Breast epithelium (tissue), 4 donors: Measurements from ENCODE around the gene MET. TPM values are rescaled to one million over a fixed set of nuclear protein-coding genes. Genes with fewer than 3 reads are reported as not detected.
"Not testable (repeated sequence)": the region's sequence is repeated elsewhere in the genome, so short reads cannot be mapped to it uniquely, and the experiment has no call there.

ENCODE experiments used
- DNase-seq, 2 donors: peaks; one replicate each; pipeline ENCODE4 v3.0.0-alpha.2; 2019; ENCODE audit warnings: low spot score in 2 of 2
- H3K27ac ChIP-seq, 2 donors: fragments of 200-600 bp; sonication (generic) in 1 of 2; one replicate each; pipeline ENCODE4 v1.5.1; 2016 to 2019; ENCODE audit warnings: mild to moderate bottlenecking in 1 of 2
- H3K27me3 ChIP-seq, 2 donors: fragments of 200-600 bp; sonication (generic) in 1 of 2; one replicate each; pipeline versions ENCODE4 v1.5.1 to v1.6.0; 2017 to 2019; ENCODE audit warnings: control low read depth in 1 of 2, mild to moderate bottlenecking in 1 of 2
- H3K36me3 ChIP-seq: fragments of 200-600 bp; one replicate; pipeline ENCODE4 v1.5.1; 2019
- H3K4me1 ChIP-seq, 2 donors: fragments of 200-600 bp; sonication (generic); one replicate each; pipeline ENCODE4 v1.5.1; 2016 to 2019; ENCODE audit warnings: control low read depth in 1 of 2
- H3K4me3 ChIP-seq, 3 donors: fragments of 200-600 bp; sonication (generic); 1 replicate in 2 of 3; 2 replicates in 1 of 3; pipeline ENCODE4 v1.5.1; 2016 to 2019; ENCODE audit warnings: mild to moderate bottlenecking in 3 of 3, moderate library complexity in 2 of 3
- H3K9me3 ChIP-seq, 2 donors: fragments of 200-600 bp; sonication (generic) in 1 of 2; one replicate each; pipeline ENCODE4 v1.5.1; 2016 to 2019; ENCODE audit warnings: control low read depth in 1 of 2
- POLR2A ChIP-seq: fragments of 450-650 bp; IDR thresholded peaks from one replicate; pipeline ENCODE4 v1.6.1; 2016; ENCODE audit warnings: antibody characterized with exemption, mild to moderate bottlenecking, moderate library complexity
- POLR2AphosphoS5 ChIP-seq, 3 donors: sonication (generic); formaldehyde crosslinking; IDR thresholded peaks; one replicate each; pipeline ENCODE4 v1.6.1; 2017; ENCODE audit warnings: antibody characterized with exemption in 3 of 3
- intact Hi-C: fragments of 100-400 bp; cut with DNase I; formaldehyde crosslinking; loops from one replicate; pipeline ENCODE4 v1.15.1; 2023; ENCODE audit warnings: low total_unique reads
- total RNA-seq, 3 donors: library from RNA; depleted of rRNA; stranded (reverse); fragments of >200 nt; gene quantifications; one replicate each; pipeline ENCODE4 v1.1.0, GENCODE V29; 2016
- TF ChIP-seq, protein P1 (sequence below), 3 donors: fragments of 450-650 bp; IDR thresholded peaks; one replicate each; pipeline ENCODE4 v1.5.1; 2016 to 2017; ENCODE audit warnings: antibody characterized with exemption in 3 of 3, mild to moderate bottlenecking in 3 of 3, moderate library complexity in 3 of 3

Gene MET
- total RNA-seq, 3 donors from 2014 or later, result 25.8 to 85.6 (median 40.6) TPM

DNA sequence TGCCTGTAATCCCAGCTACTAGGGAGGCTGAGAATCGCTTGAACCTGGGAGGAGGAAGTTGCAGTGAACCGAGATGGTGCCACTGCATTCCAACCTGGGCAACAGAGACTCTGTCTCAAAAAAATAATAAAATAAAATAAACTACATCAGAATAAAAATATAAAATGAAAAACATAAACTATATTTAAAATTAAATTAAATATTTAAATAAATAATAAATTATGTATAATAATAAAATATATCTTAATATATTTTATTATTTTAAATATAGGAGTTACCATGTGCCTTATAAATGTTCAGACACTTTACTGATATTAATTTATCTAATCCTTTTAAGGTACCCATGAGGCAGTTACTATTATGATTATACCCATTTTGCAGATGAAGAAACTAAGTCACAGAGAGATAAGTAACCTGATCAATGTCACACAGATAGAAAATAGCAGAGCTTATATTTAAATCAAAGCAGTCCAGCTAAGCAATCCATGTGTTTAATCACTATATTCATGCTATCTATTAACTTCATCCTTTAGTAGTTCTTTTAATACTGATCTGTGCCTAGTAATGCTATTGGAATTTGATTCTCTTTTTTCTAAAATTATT lies 30.3 kb upstream of the MET start:
- Histone ChIP-seq H3K4me1 (no peaks in the 10 kb centered on the region), H3K36me3 (no peaks in the 10 kb centered on the region), H3K27me3 (no peaks in the 10 kb centered on the region), H3K27ac (no peak overlapping the region), H3K4me3 (no peak overlapping the region), H3K9me3 (no peaks in the 10 kb centered on the region)
- intact Hi-C loops, result no loop called here
- no peak for DNase-seq
- TF ChIP-seq POLR2AphosphoS5 (IDR thresholded peaks at IDR 0.05) (no peak), POLR2A (no peak)
- TF ChIP-seq, protein P1, sequence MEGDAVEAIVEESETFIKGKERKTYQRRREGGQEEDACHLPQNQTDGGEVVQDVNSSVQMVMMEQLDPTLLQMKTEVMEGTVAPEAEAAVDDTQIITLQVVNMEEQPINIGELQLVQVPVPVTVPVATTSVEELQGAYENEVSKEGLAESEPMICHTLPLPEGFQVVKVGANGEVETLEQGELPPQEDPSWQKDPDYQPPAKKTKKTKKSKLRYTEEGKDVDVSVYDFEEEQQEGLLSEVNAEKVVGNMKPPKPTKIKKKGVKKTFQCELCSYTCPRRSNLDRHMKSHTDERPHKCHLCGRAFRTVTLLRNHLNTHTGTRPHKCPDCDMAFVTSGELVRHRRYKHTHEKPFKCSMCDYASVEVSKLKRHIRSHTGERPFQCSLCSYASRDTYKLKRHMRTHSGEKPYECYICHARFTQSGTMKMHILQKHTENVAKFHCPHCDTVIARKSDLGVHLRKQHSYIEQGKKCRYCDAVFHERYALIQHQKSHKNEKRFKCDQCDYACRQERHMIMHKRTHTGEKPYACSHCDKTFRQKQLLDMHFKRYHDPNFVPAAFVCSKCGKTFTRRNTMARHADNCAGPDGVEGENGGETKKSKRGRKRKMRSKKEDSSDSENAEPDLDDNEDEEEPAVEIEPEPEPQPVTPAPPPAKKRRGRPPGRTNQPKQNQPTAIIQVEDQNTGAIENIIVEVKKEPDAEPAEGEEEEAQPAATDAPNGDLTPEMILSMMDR (IDR thresholded peaks at IDR 0.05), result no peak

GRCh38 chr7:116643148-116643547 lies 28.8 kb upstream of the MET start:
- H3K27me3 ChIP-seq, intact Hi-C loops, DNase-seq, H3K27ac ChIP-seq, H3K36me3 ChIP-seq, H3K4me3 ChIP-seq, H3K9me3 ChIP-seq, H3K4me1 ChIP-seq: not testable (repeated sequence)

DNA sequence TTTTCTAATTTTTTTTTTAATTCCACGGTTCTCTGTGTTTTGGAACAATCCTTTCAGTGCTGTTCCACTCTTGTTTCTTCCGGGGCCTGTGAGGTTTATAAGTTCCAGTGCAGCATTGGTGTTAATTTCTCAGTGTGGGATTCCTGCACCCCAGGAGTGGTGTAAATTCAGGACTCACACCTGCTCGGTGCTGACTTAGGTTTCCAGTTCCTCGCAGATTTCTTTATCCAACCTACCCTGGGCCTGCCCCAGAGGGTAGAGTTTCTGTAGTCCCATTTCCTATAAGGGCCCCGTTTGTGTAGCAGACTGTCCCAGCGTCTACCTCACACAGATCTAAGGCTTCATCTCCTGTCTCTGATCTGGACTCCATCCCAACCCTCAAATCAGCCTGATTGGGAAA lies 27.4 kb upstream of the MET start:
- Histone ChIP-seq H3K27me3 (no peaks in the 10 kb centered on the region), H3K4me3 (no peak overlapping the region), H3K9me3 (no peaks in the 10 kb centered on the region), H3K36me3 (no peaks in the 10 kb centered on the region), H3K27ac (no peak overlapping the region), H3K4me1 (no peaks in the 10 kb centered on the region)
- TF ChIP-seq POLR2A (no peak), POLR2AphosphoS5 (IDR thresholded peaks at IDR 0.05) (no peak)
- TF ChIP-seq, protein P1 (IDR thresholded peaks at IDR 0.05), result no peak
- no peak for DNase-seq
- intact Hi-C loops, result no loop called here

DNA sequence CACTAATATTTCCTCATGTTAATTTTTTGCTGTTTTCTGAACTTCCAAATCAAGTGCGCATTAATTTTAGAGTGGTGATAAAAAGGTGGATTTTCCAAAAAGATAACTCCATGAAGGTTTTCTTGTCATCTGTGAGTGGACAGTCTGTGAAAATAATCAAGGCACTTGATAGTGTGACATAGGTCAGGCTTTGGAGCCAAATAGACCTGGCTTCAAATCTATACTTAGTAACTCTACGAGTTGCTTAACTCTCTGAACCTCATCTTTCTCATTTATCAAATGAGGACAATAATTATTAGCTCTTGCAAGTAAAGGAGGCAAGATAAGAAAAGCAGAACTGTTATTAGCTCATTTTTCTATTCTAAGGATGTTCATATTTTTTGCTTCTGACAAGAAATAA lies 24.7 kb upstream of the MET start:
- H3K27ac ChIP-seq, result no peak overlapping the region
- no peak for DNase-seq
- no peaks in the 10 kb centered on the region for H3K27me3 ChIP-seq
- TF ChIP-seq POLR2AphosphoS5 (IDR thresholded peaks at IDR 0.05) (no peak), POLR2A (no peak)
- TF ChIP-seq, protein P1 (IDR thresholded peaks at IDR 0.05), result no peak
- intact Hi-C loops, result no loop called here
- H3K4me1 ChIP-seq, result no peaks in the 10 kb centered on the region
- no peak overlapping the region for H3K4me3 ChIP-seq
- H3K9me3 ChIP-seq, result no peaks in the 10 kb centered on the region
- no peaks in the 10 kb centered on the region for H3K36me3 ChIP-seq

- no peaks in the 10 kb centered on the region for H3K4me1 ChIP-seq
- no peaks in the 10 kb centered on the region for H3K9me3 ChIP-seq
- intact Hi-C loops, result no loop called here
- DNase-seq, result no peak
- H3K27me3 ChIP-seq, result no peaks in the 10 kb centered on the region
- TF ChIP-seq POLR2AphosphoS5 (IDR thresholded peaks at IDR 0.05) (no peak), POLR2A (no peak)
- TF ChIP-seq, protein P1 (IDR thresholded peaks at IDR 0.05), result no peak
- no peaks in the 10 kb centered on the region for H3K36me3 ChIP-seq
- no peak overlapping the region for H3K27ac ChIP-seq
- no peak overlapping the region for H3K4me3 ChIP-seq
Measured at GRCh38 chr7:116647861-116648260, 24.1 kb upstream of the MET start.

DNA sequence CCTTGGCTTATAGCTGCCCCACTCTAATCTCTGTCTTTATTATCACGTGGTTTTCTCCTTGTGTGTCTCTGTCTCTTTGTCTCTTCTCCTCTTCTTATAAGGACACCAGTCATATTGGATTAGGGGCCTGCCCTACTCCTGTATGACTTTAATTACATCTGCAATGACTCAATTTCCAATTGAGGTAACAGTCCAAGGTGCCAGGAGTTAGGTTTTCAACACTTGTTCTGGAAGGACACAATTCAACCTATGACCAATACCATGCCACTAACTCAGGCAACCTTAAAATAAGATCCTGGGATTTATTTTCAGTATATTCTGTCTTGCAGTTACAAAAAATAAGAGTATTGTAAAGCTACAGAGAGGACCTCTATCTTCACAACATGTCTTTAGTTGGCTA lies 21.6 kb upstream of the MET start:
- TF ChIP-seq POLR2AphosphoS5 (IDR thresholded peaks at IDR 0.05) (no peak), POLR2A (no peak)
- TF ChIP-seq, protein P1 (IDR thresholded peaks at IDR 0.05), result no peak
- intact Hi-C loops, result no loop called here
- H3K4me3 ChIP-seq, result no peak overlapping the region

More for the DNA sequence above, 21.6 kb upstream of the MET start:
- Histone ChIP-seq H3K27me3 (no peaks in the 10 kb centered on the region), H3K4me1 (no peaks in the 10 kb centered on the region), H3K27ac (no peak overlapping the region), H3K36me3 (no peaks in the 10 kb centered on the region), H3K9me3 (no peaks in the 10 kb centered on the region)
- no peak for DNase-seq
